Stimulated activated CD4-positive, alpha-beta T cell treated with anti-CD3 and anti-CD28 coated beads, TNF-alpha, amount 100 ng/mL, for 1 hour (primary cell): Measurements from ENCODE around the gene CRLF1.

ENCODE experiments used
- DNase-seq, 3 donors: peaks; one replicate each; pipeline ENCODE4 v3.0.0-alpha.2; 2020; ENCODE audit warnings: low read depth in 3 of 3, low spot score in 1 of 3

The CRLF1 gene, protein sequence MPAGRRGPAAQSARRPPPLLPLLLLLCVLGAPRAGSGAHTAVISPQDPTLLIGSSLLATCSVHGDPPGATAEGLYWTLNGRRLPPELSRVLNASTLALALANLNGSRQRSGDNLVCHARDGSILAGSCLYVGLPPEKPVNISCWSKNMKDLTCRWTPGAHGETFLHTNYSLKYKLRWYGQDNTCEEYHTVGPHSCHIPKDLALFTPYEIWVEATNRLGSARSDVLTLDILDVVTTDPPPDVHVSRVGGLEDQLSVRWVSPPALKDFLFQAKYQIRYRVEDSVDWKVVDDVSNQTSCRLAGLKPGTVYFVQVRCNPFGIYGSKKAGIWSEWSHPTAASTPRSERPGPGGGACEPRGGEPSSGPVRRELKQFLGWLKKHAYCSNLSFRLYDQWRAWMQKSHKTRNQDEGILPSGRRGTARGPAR

DNA sequence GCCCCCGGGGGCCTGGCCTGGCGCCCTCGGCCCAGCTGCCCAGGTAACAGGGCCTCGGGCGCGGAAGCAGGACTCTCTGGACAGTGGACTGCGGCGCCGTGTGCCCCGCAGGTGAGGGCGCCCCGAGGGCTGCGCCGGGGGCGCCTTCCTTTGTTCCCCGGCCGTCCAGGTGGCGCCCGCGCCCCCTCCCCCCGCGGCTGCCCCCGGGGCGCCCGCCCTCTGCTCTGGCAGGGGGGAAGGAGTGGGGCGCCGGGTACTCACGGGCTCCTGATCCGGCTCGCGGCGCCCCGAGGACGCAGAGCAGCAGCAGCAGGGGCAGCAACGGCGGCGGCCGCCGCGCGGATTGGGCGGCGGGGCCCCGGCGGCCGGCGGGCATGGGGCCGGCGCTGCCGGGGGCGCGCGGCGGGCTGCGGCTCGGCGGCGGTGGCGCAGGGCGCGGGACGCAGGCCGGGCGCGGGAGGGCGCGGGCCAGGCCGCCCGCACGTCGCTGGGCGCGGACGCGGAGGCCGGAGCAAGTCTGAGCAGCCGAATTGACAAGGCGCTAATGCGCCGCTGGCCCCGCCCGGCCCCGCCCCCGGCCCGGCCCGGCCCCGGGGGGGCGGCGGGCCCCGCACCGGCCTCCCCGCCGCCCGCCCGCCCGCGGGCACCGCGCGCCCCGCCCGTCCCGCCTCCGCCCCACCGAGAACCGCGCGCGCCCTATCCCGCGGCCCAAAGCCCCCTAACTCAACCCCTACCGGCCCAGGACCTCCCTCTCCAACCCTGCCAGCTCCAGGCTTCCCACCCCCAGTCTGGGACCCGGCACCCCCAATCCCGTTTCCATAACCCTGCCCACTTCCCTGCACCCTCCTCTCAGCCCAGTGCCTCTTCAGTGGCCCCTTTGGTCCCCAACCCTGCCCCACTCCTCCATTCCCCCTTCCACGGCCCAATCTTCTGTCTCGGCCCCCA lies at the start of gene CRLF1:
TSS of gene CRLF1 (minus strand) at position 519 of the 945 bp plus-strand sequence. CDS start at position 376, 143 bp downstream.
- DNase-seq = no peak

DNA sequence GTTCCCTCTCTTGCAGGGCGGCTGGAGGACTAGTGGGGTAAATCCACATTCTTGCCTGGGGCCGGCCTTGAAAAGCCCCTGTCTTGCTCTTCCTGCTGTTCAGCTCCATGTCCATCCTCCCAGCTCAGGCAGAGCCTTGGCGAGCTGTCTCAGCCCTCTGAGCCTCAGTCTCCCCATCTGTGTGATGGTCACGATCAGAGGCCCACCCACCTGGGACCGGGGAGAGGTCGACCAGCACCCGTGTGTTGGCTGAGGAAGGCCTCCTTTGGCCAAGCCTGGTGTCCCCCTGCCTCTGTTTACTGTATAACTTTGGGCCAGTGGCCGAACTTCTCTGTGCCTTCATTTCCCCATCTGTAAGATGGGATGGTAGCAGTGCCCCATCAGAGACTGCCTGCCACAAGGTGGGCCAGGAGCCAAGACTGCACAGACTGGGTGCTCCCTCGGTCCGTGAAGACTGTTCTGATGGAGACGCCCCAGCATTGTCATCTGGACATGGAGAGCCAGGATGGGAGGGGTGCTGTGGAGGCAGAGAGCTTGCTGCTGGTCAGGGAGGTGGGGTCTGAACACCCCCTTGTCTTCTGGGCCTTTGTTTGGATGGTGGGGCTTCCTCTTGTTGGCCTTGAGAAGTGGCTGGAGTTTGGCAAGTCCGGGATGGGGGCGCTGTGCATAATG lies 48.7 kb upstream of the CRLF1 start:
- DNase-seq = no peak

DNA sequence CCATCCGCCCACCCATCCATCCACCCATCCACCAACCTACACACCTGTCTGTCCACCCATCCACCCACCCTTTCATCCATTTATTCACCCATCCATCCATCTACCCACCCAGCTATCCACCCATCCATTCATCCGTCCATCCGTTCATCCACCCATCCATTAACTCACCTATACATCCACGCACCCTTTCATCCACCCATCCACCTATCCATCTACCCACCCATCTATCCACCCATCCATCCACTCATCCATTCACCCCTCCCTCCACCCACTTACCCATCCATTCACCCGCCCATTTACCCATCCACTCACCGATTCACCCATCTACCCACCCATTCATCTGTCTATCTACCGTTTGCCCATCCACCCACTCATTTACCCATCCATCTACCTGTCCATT lies 47.9 kb upstream of the CRLF1 start:
- no peak for DNase-seq

DNA sequence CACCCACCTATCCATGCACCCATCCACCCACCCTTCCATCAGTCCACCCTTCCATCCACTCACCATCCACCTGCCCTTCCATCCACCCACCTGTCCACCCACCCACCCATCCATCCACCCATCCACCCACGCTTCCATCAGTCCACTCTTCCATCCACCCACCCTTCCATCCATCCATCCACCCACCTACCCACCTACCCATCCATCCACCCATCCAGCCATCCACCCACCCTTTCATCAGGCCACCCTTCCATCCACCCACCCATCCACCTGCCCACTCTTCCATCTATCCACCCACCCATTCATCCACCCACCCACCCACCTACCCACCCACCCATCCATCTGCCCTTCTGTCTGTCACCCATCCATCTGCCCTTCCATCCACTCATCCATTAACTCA lies 47.3 kb upstream of the CRLF1 start:
- DNase-seq = no peak

DNA sequence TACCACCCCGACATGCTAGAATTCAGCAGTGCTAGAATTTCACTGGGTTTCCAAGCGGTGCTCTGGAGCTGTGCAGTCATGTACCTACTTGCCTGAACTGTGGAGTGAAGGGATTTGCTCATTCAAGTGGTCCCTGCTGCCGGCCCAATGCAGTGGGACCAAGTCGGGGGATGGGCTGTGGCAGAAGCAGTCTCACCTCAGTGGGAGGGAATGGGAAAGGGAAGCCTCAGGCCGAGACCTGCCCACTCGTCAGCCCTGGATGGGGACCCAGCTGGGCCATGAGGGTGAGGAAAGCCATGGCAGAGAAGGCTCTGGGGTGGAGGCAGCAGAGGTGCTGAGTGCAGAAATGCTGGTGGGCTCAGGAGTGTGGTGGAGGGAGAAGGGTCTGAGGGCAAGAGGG lies 45.1 kb upstream of the CRLF1 start:
- DNase-seq = no peak

DNA sequence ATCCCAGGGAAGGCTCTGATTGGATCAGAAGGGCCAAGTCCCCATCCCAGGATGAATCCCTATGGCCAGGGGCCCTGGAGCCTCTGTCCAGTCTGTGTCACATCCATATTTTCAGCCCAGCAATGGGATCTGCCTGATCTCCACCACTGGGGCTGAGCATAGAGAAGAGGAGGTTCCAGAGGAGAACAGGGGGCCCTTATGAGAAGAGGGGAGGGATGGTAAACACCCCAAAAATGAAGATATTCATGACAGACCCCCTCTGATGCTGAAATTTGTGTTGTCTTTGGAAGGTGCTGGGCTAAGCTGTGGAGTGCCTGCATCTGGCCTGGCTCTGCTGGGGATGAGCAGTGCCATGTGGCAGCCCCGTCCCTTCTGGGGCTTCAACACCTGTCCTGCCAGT lies 44.7 kb upstream of the CRLF1 start:
- DNase-seq = no peak

DNA sequence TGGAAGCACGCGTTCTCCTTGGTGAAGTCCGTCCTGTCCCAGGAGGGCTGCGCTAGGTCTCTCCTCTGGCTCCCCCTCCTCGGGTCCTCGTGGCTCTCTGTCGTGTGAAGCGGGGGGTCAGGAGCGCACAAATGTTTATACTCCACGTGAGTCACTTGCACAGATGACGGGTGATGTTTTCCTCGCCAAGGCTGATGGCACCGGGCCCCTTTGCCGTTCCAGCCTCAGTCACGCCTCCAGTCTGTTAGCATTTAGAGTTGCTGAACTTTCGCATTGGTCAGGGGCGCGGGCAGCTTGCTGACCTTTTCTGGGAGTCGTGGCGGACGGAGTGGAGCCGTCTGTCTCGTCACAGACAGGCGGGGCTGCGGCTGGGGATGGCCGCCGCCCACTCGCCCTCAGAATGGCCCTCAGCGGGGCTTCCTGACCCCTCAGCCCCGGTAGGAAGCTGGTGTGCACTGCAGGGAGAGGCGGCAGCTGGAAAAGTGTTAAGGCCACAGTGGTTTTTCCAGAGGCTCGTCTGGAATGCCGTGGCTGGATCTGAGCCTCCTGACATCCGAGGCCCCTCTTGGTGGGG lies 44.0 kb upstream of the CRLF1 start:
- DNase-seq = no peak

DNA sequence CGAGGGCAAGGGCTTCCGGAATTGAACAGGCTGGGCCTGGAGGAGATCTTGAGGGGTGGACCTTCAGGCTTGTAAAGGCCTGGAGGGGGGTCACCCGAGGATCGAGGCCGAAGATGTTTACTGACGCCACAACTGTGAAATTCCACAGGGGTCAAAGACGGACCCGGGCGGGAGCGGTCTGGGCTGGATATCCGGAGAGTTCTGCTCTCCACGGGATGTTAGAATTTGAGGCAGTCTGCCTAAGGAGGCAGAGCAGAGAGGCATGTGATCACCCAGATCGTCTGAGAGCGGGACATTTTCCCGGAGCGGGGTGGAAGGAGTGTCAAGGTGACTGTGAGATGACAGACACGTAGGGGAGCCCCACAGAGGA lies 43.4 kb upstream of the CRLF1 start:
- DNase-seq = no peak

DNA sequence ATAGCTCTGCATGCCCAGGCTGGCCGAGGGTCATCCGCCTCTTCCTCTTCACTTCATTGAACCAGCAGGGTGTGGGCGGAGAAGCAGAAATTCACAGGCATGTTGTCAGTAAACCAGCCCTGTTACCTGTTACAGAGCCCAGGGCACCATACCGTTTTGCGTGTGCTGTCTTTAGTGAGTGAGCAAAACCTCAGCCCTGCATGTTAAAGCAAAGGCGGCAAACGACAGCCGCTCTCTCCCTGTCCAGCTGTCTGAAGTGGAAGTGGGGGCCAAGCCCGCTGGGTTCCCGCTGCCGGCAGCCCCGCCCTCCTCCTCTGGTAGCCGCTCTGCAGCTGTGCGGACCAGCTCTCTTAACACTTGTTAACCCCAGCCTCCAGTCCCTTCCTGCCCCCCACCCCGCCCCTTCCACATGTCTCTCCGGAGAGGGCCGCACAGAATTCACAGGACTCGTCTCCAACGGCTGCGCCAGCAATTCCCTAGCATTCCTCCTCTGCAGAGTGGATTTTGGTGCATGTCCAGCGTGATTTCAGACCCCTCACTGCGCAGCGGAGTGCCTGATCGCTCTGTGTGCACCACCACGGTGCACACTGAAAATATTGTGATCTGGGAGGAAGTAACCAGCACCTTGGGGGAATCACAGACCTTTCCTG lies 42.9 kb upstream of the CRLF1 start:
- no peak for DNase-seq

DNA sequence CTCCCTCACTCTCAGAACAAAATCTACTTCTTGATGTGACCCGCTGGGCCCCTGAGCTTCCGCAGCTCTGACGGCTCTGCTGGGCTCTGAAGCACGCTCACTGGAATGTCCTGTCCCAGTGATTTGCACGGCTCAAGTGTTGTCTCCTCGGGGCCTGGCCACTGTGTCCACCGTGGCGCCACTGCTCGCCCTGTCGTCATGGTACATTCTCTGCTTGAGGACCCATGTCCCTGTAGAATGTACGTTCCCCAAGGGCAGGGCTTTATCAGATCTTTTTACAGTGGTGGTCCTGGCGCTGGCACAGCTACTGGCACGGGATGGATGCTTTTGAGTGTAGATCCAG lies 42.3 kb upstream of the CRLF1 start:
- DNase-seq = no peak

DNA sequence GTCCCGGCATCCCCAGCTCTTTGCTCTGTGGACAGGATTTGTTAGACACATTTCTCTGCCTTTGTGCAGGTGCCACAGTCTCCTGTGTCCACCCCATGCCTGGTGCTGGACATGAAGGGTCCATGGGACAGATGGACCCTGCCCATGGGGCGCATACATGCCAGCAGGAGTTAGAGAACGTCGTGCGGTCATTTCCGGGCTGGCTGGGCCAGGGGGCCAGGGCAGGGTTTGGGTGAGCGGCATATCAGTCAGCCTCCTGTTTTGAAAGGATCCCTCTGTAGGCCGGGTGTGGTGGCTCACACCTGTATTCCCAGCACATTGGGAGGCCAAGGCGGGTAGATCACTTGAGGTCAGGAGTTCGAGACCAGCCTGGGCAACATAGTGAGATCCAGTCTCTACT lies 41.2 kb upstream of the CRLF1 start:
- no peak for DNase-seq

DNA sequence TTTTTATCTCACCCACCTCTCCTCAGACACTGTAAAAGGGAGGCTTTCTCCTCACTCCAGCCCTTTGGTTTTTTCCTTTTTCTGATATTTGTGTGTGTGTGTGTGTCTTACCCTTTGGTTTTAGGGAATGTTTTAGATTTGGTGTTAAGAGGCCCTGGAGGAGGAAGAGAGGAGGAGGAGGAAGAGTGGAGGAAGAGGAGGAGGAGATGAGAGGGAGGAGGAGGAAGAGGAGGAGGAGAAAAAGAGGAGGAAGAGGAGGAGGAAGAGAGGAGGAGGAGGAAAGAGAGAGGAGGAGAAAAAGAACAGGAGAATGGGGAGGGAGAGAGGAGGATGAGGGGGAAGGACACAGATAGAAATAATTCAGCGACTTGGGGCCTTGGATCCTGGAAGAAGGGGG lies 40.8 kb upstream of the CRLF1 start:
- no peak for DNase-seq

DNA sequence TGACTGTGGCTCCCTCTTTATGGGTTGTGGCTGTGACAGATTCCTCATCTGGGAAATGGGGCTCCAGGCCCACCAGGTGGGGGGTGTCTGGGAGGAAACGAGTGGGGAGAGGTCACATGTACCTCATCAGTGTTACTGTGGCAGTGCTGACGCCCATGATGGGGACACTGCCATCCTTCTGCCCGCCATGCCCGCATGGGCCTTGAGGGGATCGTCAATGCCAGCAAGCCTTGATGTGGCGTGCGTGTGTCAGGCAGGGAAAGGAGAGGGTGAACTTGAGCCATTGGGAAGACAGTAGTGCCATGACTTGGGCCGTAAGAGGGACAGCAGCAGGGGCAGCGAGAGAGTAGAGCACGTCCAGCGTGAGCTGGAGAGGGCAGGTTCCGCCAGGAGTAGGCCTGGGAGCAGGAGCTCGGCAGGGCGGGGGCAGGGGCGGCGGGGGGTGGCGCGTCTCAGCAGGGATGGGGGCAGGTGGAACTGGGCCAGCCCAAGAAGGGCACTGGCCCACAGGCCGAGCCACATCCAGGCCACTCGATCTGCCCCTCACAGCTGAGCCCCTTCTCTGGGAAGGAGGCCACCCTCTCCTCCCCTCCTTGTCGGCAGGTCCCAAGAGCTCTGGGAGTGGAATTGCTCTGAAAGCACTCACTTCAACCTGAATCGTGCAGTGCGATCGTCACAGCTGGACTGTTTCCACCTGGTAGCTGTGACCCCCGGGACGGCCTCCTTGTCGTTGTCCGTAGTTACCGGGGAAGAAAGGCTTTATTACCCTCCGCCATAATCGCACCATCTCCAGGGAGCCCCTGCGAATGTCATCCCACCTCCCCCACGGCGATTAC lies 40.2 kb upstream of the CRLF1 start:
- no peak for DNase-seq

DNA sequence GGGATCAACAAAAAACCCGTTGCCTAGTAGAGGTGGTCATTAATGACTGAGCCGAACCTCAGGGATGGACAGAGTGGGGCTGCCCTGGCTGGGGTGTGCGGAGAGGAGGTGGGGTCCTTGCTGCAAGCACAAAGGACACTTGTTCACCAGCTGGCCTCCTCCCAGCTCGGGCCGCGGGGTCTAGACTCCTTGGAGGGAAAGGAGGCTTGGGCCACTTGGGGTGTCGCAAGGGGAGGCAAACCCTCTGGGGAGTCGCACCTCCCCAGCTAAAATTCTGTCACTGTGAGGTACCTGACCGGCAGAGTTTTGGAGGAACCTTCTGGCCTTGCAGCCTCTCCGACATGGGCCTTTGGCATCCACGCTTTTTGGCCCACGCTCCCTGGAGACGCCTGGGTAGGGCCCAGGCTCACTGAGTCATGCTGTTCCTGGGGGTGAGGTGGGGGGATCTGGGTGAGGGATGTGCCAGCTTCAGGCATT lies 38.5 kb upstream of the CRLF1 start:
- DNase-seq = no peak

DNA sequence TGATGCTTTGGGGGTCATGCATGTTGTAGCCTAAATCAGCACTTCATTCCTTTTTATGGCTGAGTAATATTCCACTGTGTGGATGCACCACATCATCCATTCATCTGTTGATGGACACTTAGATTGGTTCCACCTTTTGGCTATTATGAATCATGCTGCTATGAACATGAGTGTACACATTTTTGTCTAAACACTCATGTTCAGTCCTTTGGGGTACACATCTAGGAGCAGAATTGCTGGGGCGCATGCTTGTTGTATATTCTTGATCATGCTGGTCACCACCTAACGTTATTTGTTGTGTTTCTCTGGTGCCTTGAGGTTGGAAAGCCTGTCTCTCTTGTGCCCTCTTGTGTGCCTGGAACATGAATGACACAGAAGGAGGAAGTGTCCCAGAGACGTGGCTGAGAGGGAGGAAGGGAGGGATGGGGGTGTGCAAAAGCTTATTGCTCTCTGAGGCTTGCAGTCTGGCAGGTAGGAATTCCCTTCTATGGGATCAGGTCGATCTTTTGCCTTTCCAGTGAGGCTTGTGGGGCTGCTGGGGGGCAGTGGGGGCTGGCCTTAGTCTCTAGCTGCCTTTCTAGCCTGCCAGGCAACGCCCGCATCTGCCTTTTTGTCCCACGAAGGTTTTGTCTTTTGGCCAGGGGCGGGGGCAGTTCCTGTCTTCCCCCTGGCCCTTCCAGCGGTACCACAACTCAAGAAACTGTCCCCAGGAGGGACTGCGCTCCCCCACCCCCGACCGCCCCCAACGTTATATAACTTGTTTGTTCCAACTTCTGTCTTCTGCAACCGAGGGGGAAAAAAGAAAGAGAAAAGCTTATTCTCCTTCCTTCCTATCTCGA lies 37.8 kb upstream of the CRLF1 start:
- DNase-seq = no peak

DNA sequence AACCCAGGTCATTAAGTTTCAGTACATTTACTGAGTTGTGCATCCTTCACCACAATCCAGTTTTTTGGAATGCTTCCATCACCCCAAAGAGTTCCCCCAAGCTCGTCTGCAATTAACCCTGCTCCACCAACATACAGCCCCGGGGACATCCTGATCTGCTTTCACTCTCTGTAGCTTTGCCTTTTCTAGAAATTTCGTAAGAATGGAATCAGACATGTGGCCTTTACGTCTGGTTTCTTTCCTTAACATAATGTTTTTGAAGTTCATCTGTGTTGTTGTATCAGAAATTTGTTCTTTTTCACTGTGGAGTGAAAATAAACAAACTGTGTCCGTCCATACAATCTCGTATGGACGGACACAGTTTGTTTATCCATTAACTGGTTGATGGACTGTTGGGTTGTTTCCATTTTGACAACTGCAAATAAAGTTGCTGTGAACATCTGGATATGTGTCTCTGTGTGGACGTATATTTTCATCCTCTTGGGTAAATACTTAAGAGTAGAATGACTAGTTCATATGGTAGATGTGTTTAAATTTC lies 33.2 kb upstream of the CRLF1 start:
- no peak for DNase-seq

DNA sequence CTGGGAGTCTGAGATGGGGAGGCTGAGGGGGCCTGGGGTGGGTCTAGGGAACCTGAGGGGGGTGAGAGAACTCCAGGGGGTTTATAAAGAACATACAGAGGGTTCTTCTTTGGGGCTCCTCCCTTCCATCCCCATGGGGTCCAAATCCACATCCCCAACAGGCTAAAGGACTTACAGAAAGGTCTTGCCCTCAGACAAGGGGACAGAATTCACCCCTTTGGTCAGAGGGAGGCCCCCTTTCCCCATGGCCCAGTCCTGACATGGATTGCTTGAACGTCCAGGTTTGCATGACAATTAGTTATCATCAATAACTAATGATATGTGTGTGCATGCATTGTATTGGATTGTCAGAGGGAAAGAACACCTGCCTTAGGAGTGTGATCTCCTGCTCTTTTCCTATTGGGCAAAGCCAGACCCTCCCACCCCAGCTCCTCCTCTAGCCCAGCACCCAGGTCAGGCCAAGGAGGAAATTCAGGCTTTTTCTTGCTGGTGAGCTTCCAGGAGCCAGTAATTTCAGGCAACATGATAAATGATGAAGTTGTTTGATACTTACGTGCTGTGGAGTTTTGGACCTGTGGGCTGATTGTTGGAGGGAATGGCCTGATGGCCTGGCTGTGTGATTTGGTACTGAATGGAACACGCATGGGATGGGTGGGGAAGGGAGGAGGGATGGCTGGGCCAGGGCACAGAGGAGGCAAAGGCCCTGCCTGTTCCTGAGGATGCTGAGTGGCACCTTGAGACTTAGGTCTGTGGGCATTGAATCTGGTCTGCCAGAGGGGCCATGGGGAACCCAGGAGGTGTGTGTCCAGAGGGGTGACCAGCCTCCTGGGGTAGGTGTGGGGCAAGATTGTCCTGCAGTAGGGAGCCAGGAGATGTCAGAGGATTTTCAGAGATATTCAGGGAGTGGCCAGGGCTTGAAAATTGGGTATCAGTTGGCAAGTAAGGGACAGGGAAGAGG lies 31.4 kb upstream of the CRLF1 start:
- no peak for DNase-seq
